GM21360 (cell line): ENCODE data around the gene RIOX2.
"Not testable (repeated sequence)": the region's sequence is repeated elsewhere in the genome, so short reads cannot be mapped to it uniquely, and the experiment has no call there.

Experiments
- ATAC-seq: cut with Tn5 transposase; IDR thresholded peaks from one replicate; pipeline ENCODE4 v1.9.1; 2021; ENCODE audit warnings: mild to moderate bottlenecking, moderate library complexity; ENCODE audit not compliant: unreplicated experiment

The RIOX2 gene

DNA sequence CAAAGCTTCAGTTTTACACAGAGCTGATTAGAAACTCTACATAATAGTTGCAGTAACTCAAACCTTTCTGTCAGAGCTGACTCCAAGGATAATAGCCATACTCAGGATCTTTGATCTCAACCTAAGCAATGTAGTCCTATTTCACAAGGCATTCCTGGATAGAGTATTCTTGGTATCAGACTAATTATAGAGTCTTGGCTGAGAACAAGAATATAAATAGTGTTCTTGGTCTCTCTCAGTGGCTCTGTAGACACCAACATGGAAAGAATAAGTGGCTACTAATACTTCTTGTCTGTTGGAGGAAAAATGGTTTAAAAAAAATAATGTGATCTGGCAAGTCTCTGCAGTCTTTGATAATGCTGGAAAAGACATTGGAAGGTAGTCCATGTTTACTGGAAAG, 55.7 kb downstream of the RIOX2 start:
- ATAC-seq: no peak

DNA sequence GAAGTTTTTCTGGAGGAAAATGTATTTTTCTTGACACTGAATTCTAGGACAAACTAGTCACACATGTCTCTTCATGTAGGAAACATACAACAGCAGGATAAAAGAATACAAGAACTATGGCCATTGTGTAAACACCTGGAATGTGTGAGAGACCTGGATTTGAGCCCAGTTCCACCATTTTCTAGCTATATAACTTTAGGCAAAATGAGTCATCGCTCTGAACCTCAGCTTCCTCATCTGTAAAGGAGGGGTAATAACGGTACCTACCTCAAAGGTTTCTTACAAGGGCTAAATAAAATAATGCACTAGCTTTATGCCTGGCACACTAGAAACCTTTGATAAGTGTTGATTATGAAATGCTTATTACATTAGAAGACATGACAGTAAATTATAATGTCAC, 57.8 kb downstream of the RIOX2 start:
- no peak for ATAC-seq

DNA sequence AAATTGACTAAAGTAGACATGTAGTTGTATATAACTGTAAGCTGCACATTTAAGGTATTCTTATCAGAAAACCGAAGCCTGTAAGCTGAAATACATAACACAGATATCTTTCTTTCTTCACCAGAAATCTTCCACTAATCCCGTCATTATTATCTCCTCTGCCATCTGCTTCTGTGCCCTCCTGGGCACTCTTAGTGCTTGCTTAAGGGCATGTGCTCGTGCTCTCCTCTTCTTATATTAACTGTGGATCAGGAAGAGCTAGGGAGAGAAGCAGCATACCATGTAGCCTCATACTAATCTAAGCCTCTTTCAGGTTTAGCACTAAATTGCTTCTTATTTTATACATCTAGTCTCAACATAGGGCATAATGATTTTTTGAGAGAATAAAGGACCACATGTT, 60.8 kb downstream of the RIOX2 start:
- ATAC-seq: no peak

DNA sequence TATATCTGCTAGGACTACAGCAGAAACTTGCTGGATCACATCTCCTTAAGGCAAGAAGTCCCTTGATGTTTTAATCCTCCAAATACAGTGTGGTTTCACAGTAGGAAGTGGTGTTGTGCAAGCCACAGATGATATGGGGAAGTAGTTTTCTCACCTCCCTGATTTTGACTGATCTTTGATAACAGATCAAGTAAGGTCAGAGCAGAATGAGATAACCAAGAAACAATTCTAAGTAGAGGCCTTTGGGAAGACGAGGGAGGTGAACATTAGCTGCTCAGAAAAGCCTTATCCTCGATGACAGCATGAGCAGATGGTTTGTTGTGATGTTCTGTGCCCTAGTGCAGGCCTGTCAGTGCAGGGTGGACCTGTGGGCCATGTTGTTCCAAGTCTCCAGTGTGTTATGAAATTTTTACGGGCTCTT, 61.3 kb downstream of the RIOX2 start:
- no peak for ATAC-seq

DNA sequence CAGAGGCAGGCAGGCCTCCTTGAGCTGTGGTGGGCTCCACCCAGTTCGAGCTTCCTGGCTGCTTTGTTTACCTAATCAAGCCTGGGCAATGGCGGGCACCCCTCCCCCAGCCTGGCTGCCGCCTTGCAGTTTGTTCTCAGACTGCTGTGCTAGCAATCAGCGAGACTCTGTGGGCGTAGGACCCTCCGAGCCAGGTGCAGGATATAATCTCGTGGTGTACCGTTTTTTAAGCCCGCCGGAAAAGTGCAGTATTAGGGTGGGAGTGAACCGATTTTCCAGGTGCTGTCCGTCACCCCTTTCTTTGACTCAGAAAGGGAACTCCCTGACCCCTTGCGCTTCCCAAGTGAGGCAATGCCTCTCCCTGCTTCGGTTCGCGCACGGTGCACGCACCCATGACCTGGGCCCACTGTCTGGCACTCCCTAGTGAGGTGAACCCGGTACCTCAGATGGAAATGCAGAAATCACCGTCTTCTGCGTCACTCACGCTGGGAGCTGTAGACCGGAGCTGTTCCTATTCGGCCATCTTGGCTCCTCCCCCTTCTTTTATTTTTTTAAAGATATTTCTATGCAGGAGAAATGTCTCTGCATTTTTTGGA, 61.9 kb downstream of the RIOX2 start:
- ATAC-seq: not testable (repeated sequence)

DNA sequence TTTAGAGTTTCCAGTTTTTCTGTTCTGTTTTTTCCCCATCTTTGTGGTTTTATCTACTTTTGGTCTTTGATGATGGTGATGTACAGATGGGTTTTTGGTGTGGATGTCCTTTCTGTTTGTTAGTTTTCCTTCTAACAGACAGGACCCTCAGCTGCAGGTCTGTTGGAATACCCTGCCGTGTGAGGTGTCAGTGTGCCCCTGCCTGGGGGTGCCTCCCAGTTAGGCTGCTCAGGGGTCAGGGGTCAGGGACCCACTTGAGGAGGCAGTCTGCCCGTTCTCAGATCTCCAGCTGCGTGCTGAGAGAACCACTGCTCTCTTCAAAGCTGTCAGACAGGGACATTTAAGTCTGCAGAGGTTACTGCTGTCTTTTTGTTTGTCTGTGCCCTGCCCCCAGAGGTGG, 62.4 kb downstream of the RIOX2 start:
- ATAC-seq: not testable (repeated sequence)

DNA sequence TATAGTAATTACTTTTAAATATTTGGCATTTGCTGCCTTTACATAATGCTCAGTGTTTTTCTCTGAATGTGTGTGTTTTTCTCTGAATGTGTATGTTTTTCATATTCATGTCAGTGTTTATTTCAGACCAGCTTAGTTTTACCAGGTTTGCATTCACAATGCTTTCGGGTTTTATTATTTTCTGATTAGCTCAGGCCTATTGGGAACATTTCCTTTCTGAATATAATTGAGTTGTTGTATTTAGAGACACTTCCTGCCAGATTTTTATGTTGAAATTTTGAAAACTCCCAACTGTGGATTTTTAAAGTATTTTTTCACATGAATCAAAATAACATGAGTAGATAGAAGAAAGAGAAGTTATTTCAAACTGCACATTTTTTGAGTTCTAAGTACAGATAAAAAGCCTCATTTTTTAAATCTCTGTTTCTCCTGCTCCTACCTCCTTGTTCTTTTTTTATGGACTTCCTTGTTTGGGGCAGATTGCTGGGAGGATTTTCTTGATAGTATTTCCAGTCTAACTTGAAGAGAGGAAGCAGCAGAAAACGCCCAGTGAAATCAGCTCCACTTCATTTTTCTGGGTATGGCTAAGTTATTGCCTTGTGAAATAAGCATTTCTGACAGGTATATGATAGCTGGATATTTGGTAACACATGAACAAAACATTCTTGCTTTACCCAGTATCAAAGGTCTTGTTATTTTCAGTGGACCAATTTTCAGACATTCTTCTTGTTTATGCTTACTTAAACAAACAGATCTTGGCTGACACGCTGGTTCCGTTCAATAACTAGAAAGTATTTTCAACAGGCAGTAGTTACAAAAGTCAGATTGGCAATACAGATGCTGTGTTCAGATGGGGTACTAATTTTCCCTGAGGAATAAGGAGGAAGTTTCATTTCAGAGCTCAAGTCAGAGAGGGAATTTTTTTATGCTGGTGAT, 70.7 kb downstream of the RIOX2 start:
- no peak for ATAC-seq

DNA sequence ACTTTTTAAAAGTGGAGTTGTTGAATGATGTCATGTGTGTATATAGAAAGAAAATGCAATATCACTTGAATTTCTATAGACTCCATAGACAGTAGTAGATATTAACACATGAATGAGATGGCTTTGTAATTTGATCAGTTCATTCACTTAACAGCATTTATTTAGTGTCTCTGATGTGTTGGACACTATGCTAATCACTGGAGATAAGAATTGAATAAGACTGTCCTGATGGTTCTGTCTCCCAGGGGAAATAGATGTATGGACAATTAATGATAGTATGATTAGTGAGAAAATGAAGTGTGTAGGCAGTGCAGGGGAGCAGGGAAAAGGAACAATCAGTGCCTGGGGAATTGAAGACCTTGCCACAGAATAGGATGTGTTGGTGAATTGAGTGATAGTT, 72.9 kb downstream of the RIOX2 start:
- ATAC-seq: no peak

DNA sequence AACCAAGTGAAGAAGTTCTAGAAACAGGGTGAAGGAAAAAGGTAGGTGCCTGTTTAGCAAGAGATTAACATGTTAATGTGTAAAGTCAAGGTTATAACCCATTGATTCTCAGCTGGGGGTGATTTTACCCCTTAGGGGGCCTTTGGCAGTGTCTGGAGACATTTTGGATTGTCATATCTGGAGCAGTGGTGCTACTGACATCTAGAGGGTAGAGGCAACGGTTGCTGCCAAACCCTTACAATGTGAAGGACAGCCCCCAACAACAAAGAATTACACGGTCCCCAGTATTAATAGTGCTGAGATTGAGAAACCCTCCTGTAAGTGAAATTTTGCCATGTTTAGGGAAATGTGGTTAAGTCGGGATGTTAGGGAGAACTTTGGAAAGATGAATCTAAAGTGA, 75.7 kb downstream of the RIOX2 start:
- no peak for ATAC-seq

DNA sequence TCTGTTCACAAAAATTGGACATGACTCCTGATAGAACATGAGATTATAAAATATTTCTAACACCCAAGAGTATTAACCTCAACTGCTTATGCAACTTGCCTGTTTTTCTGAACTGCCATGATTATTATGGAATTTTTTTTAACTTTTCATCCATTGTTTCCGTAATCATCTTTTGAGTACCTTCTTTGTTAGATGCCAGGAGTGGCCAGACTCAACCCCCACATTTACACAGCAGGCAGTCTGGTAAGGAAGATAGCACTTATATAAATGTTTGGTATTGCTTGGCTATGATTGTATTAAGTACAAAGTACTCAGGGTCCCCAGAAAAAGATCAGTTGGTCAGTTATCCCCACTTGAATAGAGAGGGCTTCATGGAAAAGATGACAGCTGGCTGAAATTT, 76.1 kb downstream of the RIOX2 start:
- no peak for ATAC-seq

DNA sequence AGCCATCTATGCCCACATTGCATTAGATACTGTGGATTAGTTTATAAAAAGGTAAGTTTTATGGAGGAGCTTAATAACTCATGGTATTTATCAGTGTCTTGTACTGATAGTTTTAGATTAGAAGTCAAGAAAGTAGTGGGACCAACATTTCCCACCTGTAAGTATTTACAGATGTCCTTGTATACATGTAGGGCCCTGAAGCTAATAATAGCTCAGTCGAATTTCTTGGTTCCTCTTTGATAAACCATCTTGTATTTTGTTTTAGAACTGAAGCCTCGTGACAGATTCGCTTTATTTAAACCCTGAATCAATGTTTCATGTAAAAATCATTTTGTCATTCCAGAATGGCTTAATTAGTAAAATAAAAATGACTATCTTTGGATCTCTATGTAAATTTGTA, 77.0 kb downstream of the RIOX2 start:
- ATAC-seq: peak; percentile 77

DNA sequence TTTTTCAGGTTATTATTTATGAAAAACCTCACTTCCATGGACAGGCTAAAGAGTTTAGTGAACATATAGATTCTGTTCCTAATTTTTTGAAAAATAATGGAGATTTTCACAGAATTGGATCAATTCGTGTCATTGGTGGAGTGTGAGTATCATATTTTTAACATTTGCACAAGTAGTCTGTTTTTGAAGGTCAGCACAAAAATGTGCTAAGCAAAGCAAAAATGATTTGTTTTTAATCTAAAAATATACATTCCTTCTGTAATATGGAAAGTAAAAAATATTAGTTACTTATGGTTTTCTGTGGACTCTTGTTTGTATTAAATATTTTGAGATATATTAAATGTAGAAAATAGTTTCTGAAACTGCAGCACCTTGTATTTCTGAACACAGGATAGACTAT, 79.4 kb downstream of the RIOX2 start:
- no peak for ATAC-seq
